Measurements from ENCODE around the gene ID4.

Gene ID4

DNA sequence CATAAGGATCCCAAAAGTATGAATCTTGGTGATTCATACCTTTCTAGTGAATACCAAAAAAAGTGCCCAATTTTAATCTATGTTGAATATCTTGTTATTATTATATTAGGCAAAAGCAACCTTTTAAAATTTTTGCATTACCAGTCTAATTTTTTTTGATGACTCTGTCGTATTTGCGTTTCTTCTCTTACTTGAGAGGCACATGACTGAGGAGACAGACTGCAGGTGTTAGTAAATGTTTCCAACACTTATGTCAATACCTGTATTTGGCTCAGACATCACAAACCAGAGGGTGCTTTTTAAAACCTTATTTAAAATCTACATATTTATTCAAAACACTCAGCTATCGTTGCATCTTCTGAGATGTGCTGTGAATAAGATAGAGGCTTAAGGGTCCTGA, 27.1 kb downstream of the ID4 start:
- no peak for DNase-seq

DNA sequence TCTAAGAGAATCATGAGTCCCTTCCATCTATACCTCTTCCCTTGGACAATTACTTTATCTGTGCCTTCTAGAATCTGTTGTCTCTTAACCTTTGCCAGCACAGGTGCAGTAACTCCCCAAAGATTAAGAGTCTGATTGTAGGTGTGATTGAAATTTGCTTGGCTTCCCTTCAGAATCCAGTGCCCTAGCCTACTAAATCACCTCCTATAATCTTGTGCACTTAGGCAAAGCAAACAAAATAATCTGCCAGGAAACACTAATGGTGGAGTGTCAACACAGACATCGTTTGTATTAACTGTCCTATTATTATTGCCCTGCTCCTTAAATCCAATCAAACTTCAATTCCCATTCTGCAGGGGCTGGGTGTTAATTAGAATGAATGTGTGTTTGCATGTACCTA, 28.0 kb downstream of the ID4 start:
- DNase-seq, result peak; percentile 81

DNA sequence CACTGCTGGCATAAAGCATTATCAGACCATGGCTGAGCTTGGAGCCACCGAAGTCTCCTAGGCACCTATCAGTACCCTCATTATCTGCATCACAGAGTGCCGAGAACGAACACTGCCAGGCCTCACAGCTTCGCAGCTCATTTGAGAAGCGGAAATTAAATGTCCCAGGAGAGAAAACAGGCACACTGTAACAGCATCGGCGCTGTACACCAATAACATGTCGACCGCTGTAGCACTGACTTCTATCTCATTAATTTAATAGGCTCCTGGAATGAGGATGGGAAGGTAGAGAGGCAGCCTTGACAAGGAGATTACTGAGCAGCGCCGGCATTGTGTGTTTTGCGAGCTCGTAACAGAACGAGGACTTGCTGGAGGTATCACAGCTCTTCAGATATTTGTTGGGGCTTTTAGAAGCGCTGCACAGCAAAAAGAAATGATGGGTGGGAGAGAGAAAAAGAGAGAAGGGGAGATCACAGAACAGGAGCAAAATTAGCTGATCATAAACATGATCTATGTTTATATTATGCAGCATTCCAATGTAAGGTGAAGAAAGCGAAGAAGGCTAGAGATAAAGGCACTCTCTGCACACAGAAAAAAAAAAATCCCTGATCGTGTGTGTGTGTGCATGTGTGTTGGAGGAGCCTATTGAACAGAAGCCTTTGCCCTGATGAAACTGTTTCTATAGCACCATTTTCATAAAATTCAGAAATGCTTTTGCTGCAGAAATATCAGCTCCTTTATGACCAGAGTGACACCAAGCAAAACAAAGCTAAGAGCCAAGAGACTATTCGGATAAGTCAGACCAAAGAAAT, 29.2 kb downstream of the ID4 start:
- DNase-seq, result peak; percentile 93

DNA sequence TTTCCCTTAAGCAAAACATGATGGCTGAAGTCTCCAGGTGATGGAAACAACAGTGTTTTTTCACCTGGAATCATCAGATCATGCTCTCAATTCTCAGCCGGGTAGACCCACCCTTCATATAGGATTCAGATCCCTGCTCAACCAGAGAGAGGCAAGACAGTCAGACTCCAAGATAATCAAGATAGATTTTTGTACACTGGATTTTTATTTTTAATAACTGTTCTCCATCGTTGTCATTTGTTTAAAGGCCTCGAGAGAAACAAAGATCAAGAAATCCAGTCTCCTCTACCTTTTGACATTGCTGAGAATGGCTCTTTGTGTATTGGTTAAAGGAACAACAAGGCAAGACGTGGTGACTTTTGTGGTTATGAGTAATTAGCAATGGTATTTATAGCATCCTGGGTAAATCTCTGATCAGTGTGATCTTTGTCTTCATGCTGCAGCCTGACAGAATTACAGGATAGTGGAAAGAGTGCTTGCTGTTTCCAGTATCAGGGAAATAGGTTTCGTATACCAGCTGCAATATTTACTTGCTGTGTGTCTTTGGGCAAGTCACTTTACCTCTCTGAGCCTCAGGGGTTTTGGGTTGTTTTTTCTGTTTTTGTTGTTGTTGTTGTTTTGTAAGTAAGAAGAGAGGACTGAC, 29.9 kb downstream of the ID4 start:
- DNase-seq, result no peak

DNA sequence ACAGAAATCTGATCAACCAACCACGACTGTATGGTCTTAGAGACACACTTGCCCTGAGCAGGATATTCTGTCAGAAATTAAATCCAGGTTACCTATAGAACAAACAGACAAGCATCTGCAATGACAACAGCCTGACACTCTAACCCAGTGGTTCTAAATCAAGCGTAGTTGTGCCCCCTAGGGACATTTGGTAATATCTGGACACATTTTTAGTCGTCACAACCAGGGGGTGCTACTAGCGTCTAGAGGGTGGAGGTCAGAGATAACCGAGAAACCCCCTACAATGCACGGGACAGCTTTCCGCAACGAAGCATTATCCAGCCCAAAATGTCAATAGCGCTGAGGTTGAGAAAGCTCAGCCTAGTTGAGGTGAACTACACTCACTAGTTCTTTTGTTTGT, 32.3 kb downstream of the ID4 start:
- DNase-seq, result no peak

DNA sequence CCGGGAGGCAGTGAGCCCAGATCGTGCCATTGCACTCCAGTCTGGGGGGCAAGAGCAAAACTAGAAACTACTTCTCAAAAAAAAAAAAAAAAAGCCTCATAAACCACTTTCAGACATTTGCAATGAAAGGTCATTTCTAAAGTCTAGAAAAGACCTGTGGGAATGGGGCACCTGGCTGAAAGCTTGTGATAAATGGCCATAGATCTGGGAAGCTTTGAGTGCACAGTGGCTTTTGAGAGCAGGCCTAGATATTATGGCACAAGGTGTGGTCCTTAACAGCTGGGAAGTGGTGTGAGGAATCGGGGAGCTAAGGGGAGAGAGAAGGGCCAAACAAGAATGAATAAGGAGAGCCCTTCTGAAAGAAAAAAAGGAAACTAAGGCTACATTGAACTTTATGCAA, 33.2 kb downstream of the ID4 start:
- DNase-seq, result no peak

DNA sequence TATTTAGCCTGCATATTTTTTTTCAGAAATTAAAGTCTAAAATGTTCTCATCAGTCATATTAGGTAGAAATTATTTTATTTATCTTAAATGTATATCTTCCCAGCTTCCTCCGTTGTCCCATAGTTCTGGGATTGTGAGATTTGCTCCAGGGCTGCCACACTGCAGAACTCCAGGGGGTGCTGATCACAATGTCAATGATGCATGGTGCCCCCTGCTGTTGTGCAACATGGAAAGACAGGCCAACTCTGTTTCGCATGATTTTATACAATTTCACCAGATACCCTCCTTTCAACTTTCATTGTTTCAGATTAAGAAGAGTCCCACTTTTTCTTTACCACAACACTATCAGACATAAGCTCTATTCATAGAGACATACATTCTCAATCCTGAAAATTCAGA, 35.9 kb downstream of the ID4 start:
- no peak for DNase-seq

DNA sequence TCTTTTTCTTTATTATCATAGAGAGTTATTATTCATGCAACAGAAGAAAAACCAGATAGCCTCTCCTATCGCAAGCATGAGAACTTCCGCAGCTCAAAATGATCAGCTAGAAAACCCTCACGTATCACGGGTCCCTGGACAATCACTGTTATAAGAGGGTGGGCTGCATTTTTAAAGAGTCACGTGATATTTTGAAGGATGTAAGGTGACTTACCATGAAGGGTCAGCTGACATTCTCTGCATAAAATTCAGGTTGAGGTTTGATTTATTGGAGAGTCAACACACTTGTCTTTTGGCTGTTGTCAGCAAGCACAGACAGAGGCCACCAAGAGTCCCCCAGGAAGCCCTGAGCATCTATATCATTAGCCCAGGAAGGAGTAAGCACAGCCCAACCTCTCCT, 39.5 kb downstream of the ID4 start:
- DNase-seq, result no peak

DNA sequence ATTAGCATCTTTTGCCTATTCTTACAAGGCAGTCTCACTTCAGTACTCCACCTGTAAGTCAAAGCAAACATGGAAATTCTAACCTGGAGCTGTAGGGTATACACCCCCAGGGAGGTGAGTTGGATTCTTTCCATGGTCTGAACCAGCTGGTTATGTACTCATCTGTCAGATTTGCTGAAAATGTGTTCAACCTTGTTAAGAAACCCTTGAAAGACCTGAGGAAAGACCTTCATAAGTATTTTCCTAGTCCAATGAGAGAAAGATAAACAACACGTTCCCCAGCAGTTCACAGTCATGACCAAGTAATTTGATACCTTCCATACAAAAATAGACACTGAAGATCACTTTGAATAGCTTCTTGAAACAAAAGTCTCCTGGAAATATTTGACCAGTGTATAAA, 42.5 kb downstream of the ID4 start:
- peak; percentile 78 for DNase-seq

DNA sequence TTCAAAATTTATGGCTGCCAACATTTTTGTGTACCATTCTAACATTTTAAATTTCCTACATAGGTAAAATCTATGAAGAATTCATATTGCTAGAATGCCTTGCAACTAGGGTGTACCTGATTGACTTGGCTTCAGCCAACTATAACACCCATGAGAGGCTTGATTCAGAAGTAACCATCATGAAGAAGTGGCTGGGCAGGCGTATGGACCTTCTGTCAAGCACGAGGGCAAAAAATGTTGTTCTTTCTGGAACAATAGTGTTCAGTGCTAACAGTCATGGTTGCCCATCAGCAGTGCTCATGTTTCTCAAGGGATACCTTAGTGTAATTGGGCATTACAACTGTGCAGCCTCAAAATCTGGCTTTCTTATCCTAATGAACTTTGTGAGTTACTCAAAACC, 42.9 kb downstream of the ID4 start:
- DNase-seq, result no peak

DNA sequence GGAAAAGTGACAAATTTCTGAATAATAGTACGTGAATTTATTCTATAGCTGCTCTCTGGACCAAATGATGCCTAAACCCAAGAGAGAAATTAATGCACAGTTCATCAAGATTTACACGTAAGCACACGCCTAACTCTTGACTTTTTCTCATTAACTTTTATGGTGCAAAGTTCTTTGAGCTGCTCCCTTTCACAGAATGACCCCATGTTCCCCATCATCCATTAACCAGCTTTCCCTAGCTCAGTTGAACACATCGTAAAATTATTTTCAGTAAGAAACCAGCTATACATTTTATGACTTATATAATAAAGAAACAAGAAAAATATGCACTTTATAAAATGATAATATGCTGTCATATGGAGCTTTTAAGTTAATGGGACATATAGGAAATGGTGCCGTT, 54.3 kb downstream of the ID4 start:
- DNase-seq, result no peak

Measured in NCI-H1436 (cell line).